Vagina (tissue), 2 donors: Measurements from ENCODE around the gene SMC4.

ENCODE experiments used
- POLR2A ChIP-seq, 2 donors: fragments of 450-650 bp; IDR thresholded peaks; one replicate each; pipeline ENCODE4 v1.6.1; 2017; ENCODE audit warnings: antibody characterized with exemption in 2 of 2, mild to moderate bottlenecking in 2 of 2, moderate library complexity in 2 of 2
- POLR2AphosphoS5 ChIP-seq, 2 donors: sonication (generic); formaldehyde crosslinking; IDR thresholded peaks; one replicate each; pipeline ENCODE4 v1.9.0; 2017; ENCODE audit warnings: antibody characterized with exemption in 2 of 2, mild to moderate bottlenecking in 2 of 2, low read depth in 1 of 2; ENCODE audit not compliant: insufficient read depth in 1 of 2
- TF ChIP-seq, protein P1 (sequence below), 3 experiments: fragments of 450-650 bp in 2 of 3; fragments of 200-600 bp in 1 of 3; sonication (generic) in 1 of 3; IDR thresholded peaks; one replicate each; pipeline ENCODE4 v1.5.1; 2017 to 2019; ENCODE audit warnings: antibody characterized with exemption in 3 of 3, mild to moderate bottlenecking in 2 of 3, moderate library complexity in 2 of 3

DNA sequence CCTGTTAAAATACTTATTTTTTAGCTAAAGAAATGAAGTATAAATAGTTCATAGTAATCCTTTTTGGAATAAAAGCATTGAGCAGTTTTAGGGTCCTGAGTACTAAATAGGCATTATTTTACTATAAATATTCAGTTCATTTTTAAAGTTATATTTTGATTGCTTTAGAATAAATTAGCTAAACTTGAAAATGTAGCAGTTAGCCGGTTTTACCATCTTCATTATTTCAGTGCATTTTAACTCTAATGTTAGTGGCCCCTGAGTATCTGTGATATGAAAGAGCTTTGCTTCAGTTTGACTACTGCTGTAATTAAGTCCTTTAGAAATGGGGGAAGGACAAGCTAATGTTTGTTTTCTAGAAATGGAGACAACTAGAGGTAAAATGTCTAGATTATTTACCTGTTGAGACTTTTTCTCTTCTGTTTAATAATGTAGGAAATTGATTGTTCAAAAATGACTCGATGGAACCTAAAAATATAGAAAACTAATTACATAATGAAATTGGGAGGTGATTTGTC, 3.6 kb downstream of the SMC4 start:
- TF ChIP-seq POLR2AphosphoS5 (IDR thresholded peaks at IDR 0.05; ENCODE audit: insufficient read depth in 1 of 2, low read depth in 1 of 2) (no peak), POLR2A (IDR thresholded peaks at IDR 0.05) (no peak)
- TF ChIP-seq, protein P1, sequence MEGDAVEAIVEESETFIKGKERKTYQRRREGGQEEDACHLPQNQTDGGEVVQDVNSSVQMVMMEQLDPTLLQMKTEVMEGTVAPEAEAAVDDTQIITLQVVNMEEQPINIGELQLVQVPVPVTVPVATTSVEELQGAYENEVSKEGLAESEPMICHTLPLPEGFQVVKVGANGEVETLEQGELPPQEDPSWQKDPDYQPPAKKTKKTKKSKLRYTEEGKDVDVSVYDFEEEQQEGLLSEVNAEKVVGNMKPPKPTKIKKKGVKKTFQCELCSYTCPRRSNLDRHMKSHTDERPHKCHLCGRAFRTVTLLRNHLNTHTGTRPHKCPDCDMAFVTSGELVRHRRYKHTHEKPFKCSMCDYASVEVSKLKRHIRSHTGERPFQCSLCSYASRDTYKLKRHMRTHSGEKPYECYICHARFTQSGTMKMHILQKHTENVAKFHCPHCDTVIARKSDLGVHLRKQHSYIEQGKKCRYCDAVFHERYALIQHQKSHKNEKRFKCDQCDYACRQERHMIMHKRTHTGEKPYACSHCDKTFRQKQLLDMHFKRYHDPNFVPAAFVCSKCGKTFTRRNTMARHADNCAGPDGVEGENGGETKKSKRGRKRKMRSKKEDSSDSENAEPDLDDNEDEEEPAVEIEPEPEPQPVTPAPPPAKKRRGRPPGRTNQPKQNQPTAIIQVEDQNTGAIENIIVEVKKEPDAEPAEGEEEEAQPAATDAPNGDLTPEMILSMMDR (IDR thresholded peaks at IDR 0.05): no peak
